HepG2 (cell line): Measurements from ENCODE around the gene ACP1. TPM values are rescaled to one million over a fixed set of nuclear protein-coding genes. Genes with fewer than 3 reads are reported as not detected.

Experiments used
- BRD4 ChIP-seq: sonication (generic); formaldehyde crosslinking; IDR thresholded peaks from 2 replicates; pipeline ENCODE4 v1.4.0; 2020; ENCODE audit warnings: missing genetic modification reagents
- CENPX ChIP-seq: sonication (generic); formaldehyde crosslinking; IDR thresholded peaks from 2 replicates; pipeline ENCODE4 v1.9.0; 2021; ENCODE audit warnings: mild to moderate bottlenecking, missing genetic modification reagents, moderate library complexity
- DNMT3B ChIP-seq: conservative IDR thresholded peaks from 2 replicates; pipeline ENCODE4 v1.6.1; 2016; ENCODE audit warnings: missing biosample characterization, control low read depth
- HNRNPUL1 ChIP-seq: fragments of 200-400 bp; formaldehyde crosslinking; IDR thresholded peaks from 2 replicates; pipeline ENCODE4 v1.6.1; 2017; ENCODE audit warnings: low read depth, mild to moderate bottlenecking, low read length, moderate library complexity
- KDM2A ChIP-seq: sonication (generic); formaldehyde crosslinking; IDR thresholded peaks from 2 replicates; pipeline ENCODE4 v1.4.0; 2020; ENCODE audit warnings: low read depth, missing genetic modification reagents, borderline replicate concordance
- MAF1 ChIP-seq: sonication (generic); formaldehyde crosslinking; IDR thresholded peaks from 2 replicates; pipeline ENCODE4 v1.5.0; 2020; ENCODE audit warnings: missing genetic modification reagents, borderline replicate concordance
- NAIF1 ChIP-seq: sonication (generic); formaldehyde crosslinking; IDR thresholded peaks from 2 replicates; pipeline ENCODE4 v1.5.0; 2020; ENCODE audit warnings: mild to moderate bottlenecking, missing genetic modification reagents, borderline replicate concordance
- NCOA5 ChIP-seq: sonication (generic); formaldehyde crosslinking; IDR thresholded peaks from 2 replicates; pipeline ENCODE4 v1.4.0; 2020; ENCODE audit warnings: missing genetic modification reagents
- SMAD9 ChIP-seq: sonication (generic); formaldehyde crosslinking; IDR thresholded peaks from 2 replicates; pipeline ENCODE4 v1.5.1; 2020; ENCODE audit warnings: mild to moderate bottlenecking, missing genetic modification reagents
- TARDBP ChIP-seq: sonication (generic); formaldehyde crosslinking; IDR thresholded peaks from 2 replicates; pipeline ENCODE4 v1.8.0; 2022; ENCODE audit warnings: mild to moderate bottlenecking, missing genetic modification reagents
- TBL1XR1 ChIP-seq: fragments of 150-350 bp; IDR thresholded peaks from 2 replicates; pipeline ENCODE4 v1.6.1; 2014; ENCODE audit warnings: borderline replicate concordance, low read length; ENCODE audit not compliant: partially characterized antibody
- TFE3 ChIP-seq: IDR thresholded peaks from 2 replicates; pipeline ENCODE4 v1.6.1; 2016
- ZBTB40 ChIP-seq, 2 experiments: fragments of 450-650 bp in 1 of 2; sonication (generic) in 1 of 2; formaldehyde crosslinking in 1 of 2; IDR thresholded peaks; 2 replicates each; pipeline versions ENCODE4 v1.6.1 to v1.8.0; 2016 to 2022; ENCODE audit warnings: antibody characterized with exemption in 1 of 2, mild to moderate bottlenecking in 1 of 2, missing genetic modification reagents in 1 of 2
- ZNF574 ChIP-seq: sonication (generic); formaldehyde crosslinking; IDR thresholded peaks from 2 replicates; pipeline ENCODE4 v1.4.0; 2020; ENCODE audit warnings: missing genetic modification reagents
- ZNF576 ChIP-seq: sonication (generic); formaldehyde crosslinking; IDR thresholded peaks from 2 replicates; pipeline ENCODE4 v1.4.0; 2020; ENCODE audit warnings: mild to moderate bottlenecking, missing genetic modification reagents
- ZSCAN25 ChIP-seq: sonication (generic); formaldehyde crosslinking; IDR thresholded peaks from 2 replicates; pipeline ENCODE4 v1.8.0; 2022; ENCODE audit warnings: mild to moderate bottlenecking, missing genetic modification reagents
- polyA plus RNA-seq, 8 experiments: library from polyadenylated mRNA; depleted of rRNA in 3 of 8; stranded (reverse) in 7 of 8; unstranded in 1 of 8; fragments of >200 nt; fragmentation: Illumina TruSeq in 4 of 8; extraction: Trizol in 4 of 8; gene quantifications; 2 replicates each; pipeline versions ENCODE4 v1.2.1 to v1.2.3, GENCODE V29; 2011 to 2016; ENCODE audit warnings: low read depth in 4 of 8, missing spikeins in 1 of 8, mixed read lengths in 1 of 8; ENCODE audit not compliant: insufficient read depth in 1 of 8
- total RNA-seq, 5 experiments: library from RNA; depleted of rRNA; stranded (reverse); fragments of >200 nt; fragmentation: Illumina TruSeq; extraction: Trizol; gene quantifications; 2 replicates each; pipeline ENCODE4 v1.2.3, GENCODE V29; 2016; ENCODE audit warnings: low read depth in 1 of 5

ACP1 gene
- total and polyA plus RNA-seq, 2 of the 13 experiments (the other 11 are each of a cell fraction or from before 2014, with no cell fraction given), result 246 to 348 TPM

GRCh38 chr2:249538-250042 is 15.2 kb upstream of the ACP1 start (continued):
- peak; percentile 68; the same call in 1 of the 2 replicates for TF ChIP-seq KDM2A (CRISPR knock-in tag)
- no peak for TF ChIP-seq ZBTB40 (IDR thresholded peaks at IDR 0.05)
- TF ChIP-seq ZBTB40 (CRISPR knock-in tag; IDR thresholded peaks at IDR 0.05), result peak; percentile 57; the same call in 1 of the 2 replicates
- TF ChIP-seq TBL1XR1, result peak; percentile 96
- TF ChIP-seq DNMT3B, result no peak
- no peak for TF ChIP-seq CENPX (CRISPR knock-in tag)
- peak; percentile 78 for TF ChIP-seq ZNF574 (CRISPR knock-in tag)
- no peak for TF ChIP-seq SMAD9
- TF ChIP-seq TARDBP (CRISPR knock-in tag), result peak; percentile 96
- no peak for TF ChIP-seq NAIF1 (CRISPR knock-in tag)
- TF ChIP-seq HNRNPUL1, result no peak
- peak; percentile 83 for TF ChIP-seq TFE3 (CRISPR knock-in tag)
- 0 out of 2 replicates have a peak, but pooled peaks have one; percentile 68 for TF ChIP-seq BRD4 (CRISPR knock-in tag)
- TF ChIP-seq MAF1, result no peak
- TF ChIP-seq ZNF576 (CRISPR knock-in tag), result no peak
- no peak for TF ChIP-seq NCOA5
- peak; percentile 57; the same call in 1 of the 2 replicates for TF ChIP-seq ZSCAN25
